ENCODE results near the gene PAQR6. TPM values are rescaled to one million over a fixed set of nuclear protein-coding genes. Genes with fewer than 3 reads are reported as not detected.

Gene PAQR6
- total RNA-seq, 6 donors from 2014 or later, result 1.3 to 10.5 (median 2.9) TPM

DNA sequence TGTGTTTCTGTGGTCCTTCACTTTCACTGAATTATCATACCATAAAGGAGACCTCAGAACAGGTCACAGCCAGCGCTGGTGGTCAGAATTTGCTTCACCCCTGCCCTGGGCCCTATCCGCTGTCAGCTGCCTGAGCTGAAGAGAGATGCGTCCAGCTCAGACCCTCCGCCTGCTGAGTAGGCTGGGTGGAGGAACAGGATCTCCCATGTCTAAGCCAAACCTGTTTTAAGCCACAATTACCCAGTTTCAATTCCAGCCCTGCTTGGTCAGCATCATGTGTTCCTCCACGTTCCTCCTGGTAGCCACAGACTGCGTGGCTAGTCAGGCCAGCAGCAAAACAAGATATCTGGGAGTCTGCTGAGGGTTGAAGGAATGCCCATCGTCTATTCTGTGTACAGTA lies 19.4 kb downstream of the PAQR6 start:
- no peak for ATAC-seq (ENCODE audit: low FRiP score in 2 of 2)
- Histone ChIP-seq H3K9me3 (no peaks in the 10 kb centered on the region), H3K27ac (peak overlapping the region in 1 of 4 donors; percentile 21), H3K27me3 (no peaks in the 10 kb centered on the region), H3K4me3 (no peak overlapping the region), H3K36me3 (peaks cover 7 to 38% (median 24%) of the 10 kb centered on the region in 4 donors), H3K4me1 (peaks cover 0 to 11% (median 3%) of the 10 kb centered on the region in 4 donors)
- no peak for DNase-seq
- TF ChIP-seq POLR2A (IDR thresholded peaks at IDR 0.05) (no peak), EP300 (IDR thresholded peaks at IDR 0.05) (no peak), POLR2AphosphoS5 (IDR thresholded peaks at IDR 0.05) (no peak)
- TF ChIP-seq, protein P1, sequence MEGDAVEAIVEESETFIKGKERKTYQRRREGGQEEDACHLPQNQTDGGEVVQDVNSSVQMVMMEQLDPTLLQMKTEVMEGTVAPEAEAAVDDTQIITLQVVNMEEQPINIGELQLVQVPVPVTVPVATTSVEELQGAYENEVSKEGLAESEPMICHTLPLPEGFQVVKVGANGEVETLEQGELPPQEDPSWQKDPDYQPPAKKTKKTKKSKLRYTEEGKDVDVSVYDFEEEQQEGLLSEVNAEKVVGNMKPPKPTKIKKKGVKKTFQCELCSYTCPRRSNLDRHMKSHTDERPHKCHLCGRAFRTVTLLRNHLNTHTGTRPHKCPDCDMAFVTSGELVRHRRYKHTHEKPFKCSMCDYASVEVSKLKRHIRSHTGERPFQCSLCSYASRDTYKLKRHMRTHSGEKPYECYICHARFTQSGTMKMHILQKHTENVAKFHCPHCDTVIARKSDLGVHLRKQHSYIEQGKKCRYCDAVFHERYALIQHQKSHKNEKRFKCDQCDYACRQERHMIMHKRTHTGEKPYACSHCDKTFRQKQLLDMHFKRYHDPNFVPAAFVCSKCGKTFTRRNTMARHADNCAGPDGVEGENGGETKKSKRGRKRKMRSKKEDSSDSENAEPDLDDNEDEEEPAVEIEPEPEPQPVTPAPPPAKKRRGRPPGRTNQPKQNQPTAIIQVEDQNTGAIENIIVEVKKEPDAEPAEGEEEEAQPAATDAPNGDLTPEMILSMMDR (IDR thresholded peaks at IDR 0.05), result no peak
- 62 to 72% methylated on average over 7 of the region's 7 CpGs for WGBS, 2 donors

DNA sequence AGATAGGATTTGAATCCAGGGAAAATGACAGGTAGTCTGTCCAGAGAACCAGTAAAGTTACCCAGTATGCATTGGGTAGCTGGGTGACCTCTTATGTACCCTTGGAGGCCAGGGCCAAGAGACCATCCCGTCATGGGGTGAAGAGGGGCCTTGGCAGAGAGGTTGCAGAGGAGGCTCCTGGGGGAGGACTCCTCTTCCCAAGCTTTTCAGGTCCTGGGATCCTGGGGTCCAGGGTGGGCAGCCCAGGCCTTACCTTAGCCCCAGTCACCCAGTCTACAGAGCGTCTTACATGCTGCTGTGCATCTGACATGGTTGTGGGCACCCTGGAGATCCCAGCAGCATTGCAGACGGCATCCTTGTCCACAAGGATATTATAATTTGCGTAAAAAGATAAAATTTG lies 21.1 kb downstream of the PAQR6 start:
- H3K9me3 ChIP-seq, result no peaks in the 10 kb centered on the region
- TF ChIP-seq, protein P1 (IDR thresholded peaks at IDR 0.05), result no peak
- TF ChIP-seq EP300 (IDR thresholded peaks at IDR 0.05), result no peak
- no peak for TF ChIP-seq POLR2A (IDR thresholded peaks at IDR 0.05)
- TF ChIP-seq POLR2AphosphoS5 (IDR thresholded peaks at IDR 0.05), result no peak
- ATAC-seq (ENCODE audit: low FRiP score in 2 of 2) (no peak), DNase-seq (no peak)
- WGBS, 2 donors, result 89 to 95% methylated on average over 4 of the region's 4 CpGs
- peaks cover 0 to 11% (median 3%) of the 10 kb centered on the region in 4 donors for H3K4me1 ChIP-seq
- H3K36me3 ChIP-seq, result peaks cover 18 to 54% (median 37%) of the 10 kb centered on the region in 4 donors
- no peak overlapping the region for H3K4me3 ChIP-seq
- H3K27me3 ChIP-seq, result no peaks in the 10 kb centered on the region
- H3K27ac ChIP-seq, result no peak overlapping the region

DNA sequence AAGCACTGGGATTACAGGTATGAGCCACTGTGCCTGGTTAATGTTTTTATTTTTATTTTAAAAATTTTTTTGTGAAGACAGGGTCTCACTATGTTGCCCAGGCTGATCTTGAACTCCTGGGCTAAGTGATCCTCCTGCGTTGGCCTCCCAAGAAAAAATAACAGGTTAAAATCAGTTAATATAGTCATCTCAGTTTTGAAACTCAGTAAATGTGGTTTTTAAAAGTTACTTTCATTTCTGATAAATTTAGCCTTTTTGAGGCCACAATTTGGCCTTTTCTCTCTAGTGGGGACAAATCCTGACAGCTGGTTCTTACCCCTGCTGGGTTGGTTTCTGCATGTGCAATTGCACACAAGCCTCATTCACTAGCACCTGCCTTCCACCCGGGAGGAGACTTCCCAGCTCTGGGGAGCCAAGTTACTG lies 21.7 kb downstream of the PAQR6 start:
- H3K4me1 ChIP-seq, result peaks cover 0 to 16% (median 3%) of the 10 kb centered on the region in 4 donors
- no peak overlapping the region for H3K27ac ChIP-seq
- ATAC-seq (ENCODE audit: low FRiP score in 2 of 2) (no peak), DNase-seq (no peak)
- H3K4me3 ChIP-seq, result no peak overlapping the region
- H3K9me3 ChIP-seq, result no peaks in the 10 kb centered on the region
- WGBS, 2 donors, result 66 to 77% methylated on average over 2 of the region's 2 CpGs
- H3K27me3 ChIP-seq, result no peaks in the 10 kb centered on the region
- TF ChIP-seq, protein P1 (IDR thresholded peaks at IDR 0.05), result no peak
- no peak for TF ChIP-seq POLR2AphosphoS5 (IDR thresholded peaks at IDR 0.05)
- TF ChIP-seq EP300 (IDR thresholded peaks at IDR 0.05), result no peak
- no peak for TF ChIP-seq POLR2A (IDR thresholded peaks at IDR 0.05)
- H3K36me3 ChIP-seq, result peaks cover 19 to 61% (median 42%) of the 10 kb centered on the region in 4 donors

DNA sequence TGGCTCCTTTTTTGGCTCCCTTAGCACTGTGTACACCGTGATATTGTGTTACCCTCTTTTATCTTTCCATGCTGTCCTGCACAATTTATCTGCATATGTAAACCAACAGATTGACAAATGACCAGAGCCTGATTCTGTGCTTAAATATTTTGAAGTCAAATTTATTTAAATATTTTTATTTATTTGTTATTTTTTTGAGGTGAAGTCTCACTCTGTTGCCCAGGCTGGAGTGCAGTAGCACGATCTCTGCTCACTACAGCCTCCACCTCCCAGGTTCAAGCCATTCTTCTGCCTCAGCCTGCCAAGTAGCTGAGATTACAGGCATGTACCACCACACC lies 22.2 kb downstream of the PAQR6 start:
- H3K27ac ChIP-seq, result no peak overlapping the region
- ATAC-seq (ENCODE audit: low FRiP score in 2 of 2), result no peak
- no peaks in the 10 kb centered on the region for H3K9me3 ChIP-seq
- DNase-seq, result no peak
- TF ChIP-seq, protein P1 (IDR thresholded peaks at IDR 0.05), result no peak
- TF ChIP-seq POLR2A (IDR thresholded peaks at IDR 0.05) (no peak), EP300 (IDR thresholded peaks at IDR 0.05) (no peak), POLR2AphosphoS5 (IDR thresholded peaks at IDR 0.05) (no peak)
- no peak overlapping the region for H3K4me3 ChIP-seq
- peaks cover 22 to 66% (median 44%) of the 10 kb centered on the region in 4 donors for H3K36me3 ChIP-seq
- peaks cover 0 to 18% (median 4%) of the 10 kb centered on the region in 4 donors for H3K4me1 ChIP-seq
- 13 to 15% methylated on average over 2 of the region's 2 CpGs for WGBS, 2 donors
- no peaks in the 10 kb centered on the region for H3K27me3 ChIP-seq

DNA sequence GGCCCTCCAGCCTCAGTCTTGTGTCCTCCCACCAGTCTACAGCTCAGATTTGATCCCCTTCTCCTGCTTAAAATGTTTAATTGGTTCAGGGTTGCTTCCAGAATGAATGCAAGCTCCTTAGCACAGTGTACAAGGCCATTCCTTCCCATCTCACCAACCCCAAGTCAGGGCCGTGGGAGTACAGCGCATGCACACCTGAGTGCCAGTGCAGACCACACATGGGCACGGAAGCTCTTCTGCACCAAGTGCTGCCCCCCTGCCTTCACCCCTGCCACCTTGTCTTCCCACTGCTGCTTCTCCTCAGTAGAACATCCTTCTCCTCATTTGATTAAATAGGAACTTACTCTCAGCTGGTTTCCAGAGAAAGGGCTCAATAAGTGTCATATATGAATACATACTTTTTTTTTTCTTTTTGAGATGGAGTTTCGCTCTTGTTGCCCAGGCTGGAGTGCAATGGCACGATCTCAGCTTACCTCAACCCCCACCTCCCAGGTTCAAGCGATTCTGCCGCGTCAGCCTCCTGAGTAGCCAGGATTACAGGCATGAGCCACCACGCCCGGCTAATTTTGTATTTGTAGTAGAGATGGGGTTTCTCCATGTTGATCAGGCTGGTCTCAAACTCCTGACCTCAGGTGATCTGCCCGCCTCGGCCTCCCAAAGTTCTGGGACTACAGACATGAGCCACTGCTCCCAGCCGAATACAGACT lies 25.7 kb downstream of the PAQR6 start:
- H3K9me3 ChIP-seq, result no peaks in the 10 kb centered on the region
- ATAC-seq (ENCODE audit: low FRiP score in 2 of 2), result no peak
- no peak for DNase-seq
- H3K27me3 ChIP-seq, result no peaks in the 10 kb centered on the region
- H3K27ac ChIP-seq, result no peak overlapping the region
- peaks cover 8 to 38% (median 19%) of the 10 kb centered on the region in 4 donors for H3K4me1 ChIP-seq
- H3K4me3 ChIP-seq, result no peak overlapping the region
- WGBS, 2 donors, result 92 to 93% methylated on average over 12 of the region's 13 CpGs
- peaks cover 21 to 52% (median 36%) of the 10 kb centered on the region in 4 donors for H3K36me3 ChIP-seq
- TF ChIP-seq POLR2AphosphoS5 (IDR thresholded peaks at IDR 0.05), result no peak
- no peak for TF ChIP-seq POLR2A (IDR thresholded peaks at IDR 0.05)
- TF ChIP-seq, protein P1 (IDR thresholded peaks at IDR 0.05), result no peak
- no peak for TF ChIP-seq EP300 (IDR thresholded peaks at IDR 0.05)

Data from upper lobe of left lung (tissue), 6 donors.